PC-3 (cell line): Measurements from ENCODE around the gene PROKR1. TPM values are rescaled to one million over a fixed set of nuclear protein-coding genes. Genes with fewer than 3 reads are reported as not detected.

Experiments used
- ATAC-seq: fragments of 200-7000 bp; cut with Tn5 transposase; 2 replicates; pipeline ENCODE4 v1.9.1; 2020; ENCODE audit warnings: mild to moderate bottlenecking, moderate library complexity
- BruUV-seq: library from RNA; stranded (reverse); fragments of 400-500 nt; replicated peaks from 2 replicates; lab custom pipeline; 2021; lab: Mats Ljungman, UMichigan
- CTCF ChIA-PET: fragments of 300-600 bp; sonication (Branson Sonifier 250); formaldehyde crosslinking; loops from one replicate; lab custom pipeline; 2022; ENCODE audit warnings: antibody characterized with exemption; lab: Charles Lee
- POLR2A ChIA-PET: fragments of 300-600 bp; sonication (Branson Sonifier 250); formaldehyde crosslinking; loops from one replicate; lab custom pipeline; 2022; ENCODE audit warnings: antibody characterized with exemption; ENCODE audit not compliant: unreplicated experiment; lab: Charles Lee
- DNase-seq: peaks from one replicate; pipeline ENCODE4 v3.0.0-alpha.2; 2015
- H2AFZ ChIP-seq: fragments of 300-600 bp; sonication (generic); 2 replicates; pipeline ENCODE4 v1.6.0; 2016; ENCODE audit warnings: antibody characterized with exemption, low read length
- H3F3A ChIP-seq: fragments of 300-600 bp; sonication (generic); one replicate; pipeline ENCODE4 v1.6.0; 2017; ENCODE audit warnings: antibody characterized with exemption, low read length, control low read depth, mild to moderate bottlenecking; ENCODE audit not compliant: unreplicated experiment
- H3K27ac ChIP-seq: fragments of 300-600 bp; sonication (generic); 2 replicates; pipeline ENCODE4 v1.5.1; 2016; ENCODE audit warnings: mild to moderate bottlenecking, low read length
- H3K27me3 ChIP-seq: fragments of 300-600 bp; sonication (generic); 2 replicates; pipeline ENCODE4 v1.6.1; 2016; ENCODE audit warnings: low read length, mixed read lengths
- H3K36me3 ChIP-seq: fragments of 300-600 bp; sonication (generic); 2 replicates; pipeline ENCODE4 v1.6.1; 2016; ENCODE audit warnings: low read depth, mixed run types, low read length, mixed read lengths
- H3K4me1 ChIP-seq: fragments of 300-600 bp; sonication (generic); 2 replicates; pipeline ENCODE4 v1.5.1; 2016; ENCODE audit warnings: low read length; ENCODE audit not compliant: insufficient read depth
- H3K4me2 ChIP-seq: fragments of 300-600 bp; sonication (generic); 2 replicates; pipeline ENCODE4 v1.6.0; 2016; ENCODE audit warnings: low read length
- H3K4me3 ChIP-seq: fragments of 300-600 bp; sonication (generic); 2 replicates; pipeline ENCODE4 v1.5.1; 2016; ENCODE audit warnings: mild to moderate bottlenecking, low read length, mixed read lengths
- H3K79me2 ChIP-seq: fragments of 300-600 bp; sonication (generic); 2 replicates; pipeline ENCODE4 v1.6.1; 2017; ENCODE audit warnings: low read length, mixed read lengths
- H3K9ac ChIP-seq: fragments of 300-600 bp; sonication (generic); 2 replicates; pipeline ENCODE4 v1.6.0; 2016; ENCODE audit warnings: mild to moderate bottlenecking, low read length
- H3K9me2 ChIP-seq: fragments of 300-600 bp; sonication (generic); replicated peaks from 2 replicates; pipeline ENCODE4 v1.6.1; 2016; ENCODE audit warnings: mixed run types, low read length, mixed read lengths
- H3K9me3 ChIP-seq: fragments of 300-600 bp; sonication (generic); 2 replicates; pipeline ENCODE4 v1.6.1; 2016; ENCODE audit warnings: low read length, mixed read lengths
- H4K20me1 ChIP-seq: fragments of 300-600 bp; sonication (generic); 2 replicates; pipeline ENCODE4 v1.6.1; 2016; ENCODE audit warnings: low read length, mixed read lengths
- EZH2 ChIP-seq: fragments of 300-600 bp; sonication (generic); IDR thresholded peaks from one replicate; pipeline ENCODE4 v1.6.1; 2017; ENCODE audit warnings: antibody characterized with exemption, mild to moderate bottlenecking, low read length; ENCODE audit not compliant: unreplicated experiment
- EZH2phosphoT487 ChIP-seq: fragments of 300-600 bp; sonication (generic); IDR thresholded peaks from 2 replicates; pipeline ENCODE4 v1.6.1; 2018; ENCODE audit warnings: mild to moderate bottlenecking, antibody characterized with exemption, low read length, borderline replicate concordance
- intact Hi-C: fragments of 100-400 bp; cut with micrococcal nuclease; formaldehyde crosslinking; loops from 2 replicates; pipeline ENCODE4 v1.9.0; 2023
- total RNA-seq: library from RNA; depleted of rRNA; stranded (reverse); fragments of >200 nt; gene quantifications from 2 replicates; pipeline ENCODE4 v1.2.3, GENCODE V29; 2014
- TF ChIP-seq, protein P1 (sequence below): fragments of 300-600 bp; sonication (generic); conservative IDR thresholded peaks from 2 replicates; pipeline ENCODE4 v1.5.1; 2017; ENCODE audit warnings: antibody characterized with exemption, low read depth, mild to moderate bottlenecking, low read length

PROKR1 gene
- total RNA-seq, 1 experiment from 2014 or later, result 0.26 TPM

DNA sequence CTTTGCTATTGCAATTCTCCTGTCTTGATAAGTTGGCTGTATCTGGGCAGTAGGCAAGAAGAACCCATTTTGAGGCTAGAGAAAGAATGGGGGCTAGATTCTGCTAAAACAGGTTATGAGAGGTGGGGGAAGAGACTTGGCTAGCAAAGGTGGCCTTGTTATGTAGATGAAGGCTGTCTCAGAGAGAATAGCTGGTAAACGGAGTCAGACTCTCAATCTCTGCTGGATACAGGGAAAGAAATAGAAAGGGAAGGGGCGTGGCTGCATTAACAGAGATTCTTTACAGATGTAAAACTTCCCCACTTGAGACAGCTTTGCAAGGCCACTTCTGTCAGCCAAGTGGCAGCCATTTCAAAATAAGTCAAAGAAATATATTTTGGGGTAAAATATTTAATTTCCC, 53.2 kb downstream of the PROKR1 start:
- Histone ChIP-seq H3K4me3 (no peak overlapping the region), H3K27me3 (no peaks in the 10 kb centered on the region), H3K9me3 (peaks cover 8% of the 10 kb centered on the region), H3K27ac (no peak overlapping the region), H3K36me3 (no peaks in the 10 kb centered on the region), H3F3A (no peaks in the 10 kb centered on the region), H3K4me1 (no peaks in the 10 kb centered on the region), H3K4me2 (no peak overlapping the region), H4K20me1 (no peaks in the 10 kb centered on the region), H3K79me2 (no peaks in the 10 kb centered on the region), H3K9ac (no peak overlapping the region), H3K9me2 (no peaks in the 10 kb centered on the region), H2AFZ (no peak overlapping the region)
- ATAC-seq, result no peak
- CTCF ChIA-PET, result interaction anchor here (1.4 kb wide), 1 partner anchor 13 kb away, joined by 5 read pairs; no protein-coding TSS in a partner anchor
- intact Hi-C loops, result no loop called here
- POLR2A ChIA-PET, result no interaction called here
- DNase-seq, result no peak
- TF ChIP-seq, protein P1, sequence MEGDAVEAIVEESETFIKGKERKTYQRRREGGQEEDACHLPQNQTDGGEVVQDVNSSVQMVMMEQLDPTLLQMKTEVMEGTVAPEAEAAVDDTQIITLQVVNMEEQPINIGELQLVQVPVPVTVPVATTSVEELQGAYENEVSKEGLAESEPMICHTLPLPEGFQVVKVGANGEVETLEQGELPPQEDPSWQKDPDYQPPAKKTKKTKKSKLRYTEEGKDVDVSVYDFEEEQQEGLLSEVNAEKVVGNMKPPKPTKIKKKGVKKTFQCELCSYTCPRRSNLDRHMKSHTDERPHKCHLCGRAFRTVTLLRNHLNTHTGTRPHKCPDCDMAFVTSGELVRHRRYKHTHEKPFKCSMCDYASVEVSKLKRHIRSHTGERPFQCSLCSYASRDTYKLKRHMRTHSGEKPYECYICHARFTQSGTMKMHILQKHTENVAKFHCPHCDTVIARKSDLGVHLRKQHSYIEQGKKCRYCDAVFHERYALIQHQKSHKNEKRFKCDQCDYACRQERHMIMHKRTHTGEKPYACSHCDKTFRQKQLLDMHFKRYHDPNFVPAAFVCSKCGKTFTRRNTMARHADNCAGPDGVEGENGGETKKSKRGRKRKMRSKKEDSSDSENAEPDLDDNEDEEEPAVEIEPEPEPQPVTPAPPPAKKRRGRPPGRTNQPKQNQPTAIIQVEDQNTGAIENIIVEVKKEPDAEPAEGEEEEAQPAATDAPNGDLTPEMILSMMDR, result no peak
- TF ChIP-seq EZH2 (no peak), EZH2phosphoT487 (no peak)
- no TSS peak for BruUV-seq

DNA sequence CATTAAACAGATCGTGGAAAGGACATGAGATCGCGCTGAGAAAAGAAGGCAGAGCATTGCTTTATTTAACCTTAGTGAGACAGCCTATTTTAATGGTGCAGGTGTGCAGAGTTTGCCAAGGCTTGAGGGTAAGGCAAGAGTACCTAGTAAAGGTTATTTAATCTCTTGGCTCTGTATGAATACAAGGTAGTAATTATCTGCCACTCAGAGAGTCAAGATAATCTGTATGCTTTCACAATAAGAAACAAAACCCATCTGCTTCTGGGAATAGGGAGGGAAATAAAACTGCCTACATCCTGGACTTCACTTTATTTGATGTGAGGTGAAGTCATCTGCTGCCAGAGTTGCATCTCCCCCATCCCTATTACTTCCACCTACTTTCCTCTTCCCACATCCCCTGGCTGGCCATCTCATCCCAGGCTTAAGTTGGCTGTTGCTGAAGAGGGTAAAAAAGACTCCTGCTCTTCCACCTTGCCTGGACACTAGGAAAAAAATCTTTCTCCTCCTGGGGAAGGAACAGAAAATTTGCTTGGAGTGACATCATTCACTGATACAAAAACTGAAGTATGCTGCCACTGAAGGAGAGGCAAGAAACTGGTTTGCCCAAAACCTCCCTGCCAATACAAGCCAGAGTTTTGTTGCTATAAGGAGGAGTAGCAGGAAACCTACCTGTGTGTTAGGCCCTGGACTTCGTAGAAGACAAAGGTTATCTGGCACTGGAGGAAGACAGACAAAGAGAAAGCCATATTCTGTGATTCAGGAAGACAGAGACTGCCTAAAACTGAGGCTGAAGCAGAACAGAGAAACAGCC, 55.4 kb downstream of the PROKR1 start:
- peaks cover 8% of the 10 kb centered on the region for H3K9me3 ChIP-seq
- ChIA-PET POLR2A (no interaction called here), CTCF (no interaction called here)
- TF ChIP-seq EZH2phosphoT487 (no peak), EZH2 (no peak)
- TF ChIP-seq, protein P1, result no peak
- no peaks in the 10 kb centered on the region for H3K79me2 ChIP-seq
- no peaks in the 10 kb centered on the region for H3K9me2 ChIP-seq
- no peak for ATAC-seq
- no peaks in the 10 kb centered on the region for H3F3A ChIP-seq
- no peak overlapping the region for H3K9ac ChIP-seq
- no peaks in the 10 kb centered on the region for H4K20me1 ChIP-seq
- no peaks in the 10 kb centered on the region for H3K4me1 ChIP-seq
- BruUV-seq, result no TSS peak
- no peak overlapping the region for H3K4me2 ChIP-seq
- peaks cover 13% of the 10 kb centered on the region for H3K27me3 ChIP-seq
- H3K27ac ChIP-seq, result no peak overlapping the region
- intact Hi-C loops, result no loop called here
- no peak overlapping the region for H2AFZ ChIP-seq
- H3K4me3 ChIP-seq, result no peak overlapping the region
- no peak for DNase-seq
- no peaks in the 10 kb centered on the region for H3K36me3 ChIP-seq

DNA sequence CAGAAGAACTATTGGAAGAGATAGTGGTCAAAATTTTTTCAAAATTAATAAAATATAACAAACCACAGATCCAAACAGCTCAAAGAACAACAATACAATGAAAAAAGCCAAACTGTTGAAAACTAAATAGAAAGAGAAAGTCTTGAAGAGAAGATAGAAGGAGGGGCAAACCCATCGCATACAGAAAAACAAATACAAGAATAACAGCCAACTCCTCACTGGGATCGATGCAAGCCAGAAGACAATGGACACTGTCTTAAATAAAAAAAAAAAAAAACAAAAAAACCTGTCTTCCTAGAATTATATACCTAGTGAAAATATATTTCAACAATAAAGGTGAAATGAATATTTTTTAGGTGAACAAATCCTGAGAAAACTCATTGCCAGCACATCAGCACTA, 57.2 kb downstream of the PROKR1 start:
- BruUV-seq, result no TSS peak
- no peak overlapping the region for H3K4me2 ChIP-seq
- no peaks in the 10 kb centered on the region for H3K9me2 ChIP-seq
- intact Hi-C loops, result no loop called here
- no peak overlapping the region for H3K9ac ChIP-seq
- peaks cover 8% of the 10 kb centered on the region for H3K9me3 ChIP-seq
- H3K36me3 ChIP-seq, result no peaks in the 10 kb centered on the region
- no peak for TF ChIP-seq EZH2
- TF ChIP-seq EZH2phosphoT487, result no peak
- TF ChIP-seq, protein P1, result no peak
- H3K79me2 ChIP-seq, result no peaks in the 10 kb centered on the region
- H3K4me1 ChIP-seq, result no peaks in the 10 kb centered on the region
- H3K27me3 ChIP-seq, result peaks cover 14% of the 10 kb centered on the region
- H3F3A ChIP-seq, result no peaks in the 10 kb centered on the region
- H3K27ac ChIP-seq, result no peak overlapping the region
- no peak overlapping the region for H2AFZ ChIP-seq
- ChIA-PET POLR2A (no interaction called here), CTCF (no interaction called here)
- H3K4me3 ChIP-seq, result no peak overlapping the region
- ATAC-seq (no peak), DNase-seq (no peak)
- no peaks in the 10 kb centered on the region for H4K20me1 ChIP-seq
